BLaER1 treated with 17β-estradiol and CSF1 and Interleukin-3, amounts not matched to agents 10 nM and 100 nM (cell line): Measurements from ENCODE around the gene COBLL1.

ENCODE experiments used
- H3K27ac ChIP-seq, 11 experiments: shearing (Covaris generic); formaldehyde crosslinking; 2 replicates each; pipeline ENCODE4 v1.8.1; 2022
- H3K27me3 ChIP-seq, 11 experiments: shearing (Covaris generic); formaldehyde crosslinking; 2 replicates each; pipeline ENCODE4 v1.8.1; 2022
- H3K36me3 ChIP-seq, 11 experiments: shearing (Covaris generic); formaldehyde crosslinking; 2 replicates each; pipeline ENCODE4 v1.8.1; 2022
- H3K4me1 ChIP-seq, 10 experiments: shearing (Covaris generic); formaldehyde crosslinking; 2 replicates each; pipeline ENCODE4 v1.8.1; 2022
- H3K4me2 ChIP-seq, 11 experiments: shearing (Covaris generic); formaldehyde crosslinking; 2 replicates each; pipeline ENCODE4 v1.8.1; 2022
- H3K4me3 ChIP-seq, 10 experiments: shearing (Covaris generic); formaldehyde crosslinking; 2 replicates each; pipeline ENCODE4 v1.8.1; 2022
- H3K9ac ChIP-seq, 11 experiments: shearing (Covaris generic); formaldehyde crosslinking; 2 replicates each; pipeline ENCODE4 v1.8.1; 2022
- H3K9me3 ChIP-seq, 11 experiments: shearing (Covaris generic); formaldehyde crosslinking; replicated peaks in 1 of 11; 2 replicates each; pipeline ENCODE4 v1.8.1; 2022
- H4K20me1 ChIP-seq, 11 experiments: shearing (Covaris generic); formaldehyde crosslinking; 2 replicates each; pipeline ENCODE4 v1.8.1; 2022
- Cebpa-rat ChIP-seq, 11 experiments: shearing (Covaris generic); IDR thresholded peaks; 2 replicates each; pipeline ENCODE4 v1.8.1; 2022

Gene COBLL1

GRCh38 chr2:164703915-164704706, 137.5 kb downstream of the COBLL1 start:
- Histone ChIP-seq H3K9ac (no peak overlapping the region), H3K9me3 (no peaks in the 10 kb centered on the region), H3K4me1 (no peaks in the 10 kb centered on the region), H3K4me2 (no peak overlapping the region), H3K27me3 (no peaks in the 10 kb centered on the region), H3K4me3 (no peak overlapping the region), H3K36me3 (no peaks in the 10 kb centered on the region), H3K27ac (no peak overlapping the region), H4K20me1 (no peaks in the 10 kb centered on the region)
- TF ChIP-seq Cebpa-rat (IDR thresholded peaks at IDR 0.05), result no peak

GRCh38 chr2:164701565-164701964, 140.1 kb downstream of the COBLL1 start:
- no peak for TF ChIP-seq Cebpa-rat (IDR thresholded peaks at IDR 0.05)
- Histone ChIP-seq H3K9me3 (no peaks in the 10 kb centered on the region), H3K4me2 (no peak overlapping the region), H3K9ac (no peak overlapping the region), H3K4me1 (no peaks in the 10 kb centered on the region), H3K27me3 (no peaks in the 10 kb centered on the region), H4K20me1 (no peaks in the 10 kb centered on the region), H3K36me3 (no peaks in the 10 kb centered on the region), H3K4me3 (no peak overlapping the region), H3K27ac (no peak overlapping the region)

GRCh38 chr2:164700390-164700789, 141.2 kb downstream of the COBLL1 start:
- no peaks in the 10 kb centered on the region for H3K9me3 ChIP-seq
- H3K9ac ChIP-seq, result no peak overlapping the region
- no peak overlapping the region for H3K27ac ChIP-seq
- H3K4me3 ChIP-seq, result no peak overlapping the region
- H3K27me3 ChIP-seq, result no peaks in the 10 kb centered on the region
- H3K36me3 ChIP-seq, result no peaks in the 10 kb centered on the region
- H3K4me2 ChIP-seq, result no peak overlapping the region
- H4K20me1 ChIP-seq, result no peaks in the 10 kb centered on the region
- H3K4me1 ChIP-seq, result no peaks in the 10 kb centered on the region
- TF ChIP-seq Cebpa-rat (IDR thresholded peaks at IDR 0.05), result no peak

GRCh38 chr2:164697688-164698461, 143.7 kb downstream of the COBLL1 start:
- no peak for TF ChIP-seq Cebpa-rat (IDR thresholded peaks at IDR 0.05)
- no peak overlapping the region for H3K4me3 ChIP-seq
- no peaks in the 10 kb centered on the region for H3K9me3 ChIP-seq
- no peaks in the 10 kb centered on the region for H3K36me3 ChIP-seq
- H3K27ac ChIP-seq, result no peak overlapping the region
- H3K27me3 ChIP-seq, result no peaks in the 10 kb centered on the region
- H4K20me1 ChIP-seq, result no peaks in the 10 kb centered on the region
- no peak overlapping the region for H3K4me2 ChIP-seq
- no peaks in the 10 kb centered on the region for H3K4me1 ChIP-seq
- no peak overlapping the region for H3K9ac ChIP-seq

- H3K9ac ChIP-seq, result no peak overlapping the region
- H3K27me3 ChIP-seq, result no peaks in the 10 kb centered on the region
- no peaks in the 10 kb centered on the region for H4K20me1 ChIP-seq
- H3K4me2 ChIP-seq, result no peak overlapping the region
- no peaks in the 10 kb centered on the region for H3K36me3 ChIP-seq
- H3K4me1 ChIP-seq, result no peaks in the 10 kb centered on the region
- no peaks in the 10 kb centered on the region for H3K9me3 ChIP-seq
- no peak overlapping the region for H3K4me3 ChIP-seq
- TF ChIP-seq Cebpa-rat (IDR thresholded peaks at IDR 0.05), result no peak
- H3K27ac ChIP-seq, result no peak overlapping the region
These were observed 145.0 kb downstream of the COBLL1 start for GRCh38 chr2:164696634-164697033.

- Histone ChIP-seq H3K27me3 (no peaks in the 10 kb centered on the region), H3K4me1 (no peaks in the 10 kb centered on the region), H3K9ac (no peak overlapping the region), H4K20me1 (no peaks in the 10 kb centered on the region), H3K27ac (no peak overlapping the region), H3K4me2 (no peak overlapping the region), H3K4me3 (no peak overlapping the region), H3K9me3 (no peaks in the 10 kb centered on the region), H3K36me3 (no peaks in the 10 kb centered on the region)
- TF ChIP-seq Cebpa-rat (IDR thresholded peaks at IDR 0.05), result no peak
These were observed 147.3 kb downstream of the COBLL1 start for GRCh38 chr2:164694275-164694695.

GRCh38 chr2:164693834-164694233, 147.8 kb downstream of the COBLL1 start:
- Histone ChIP-seq H3K4me3 (no peak overlapping the region), H3K4me2 (no peak overlapping the region)

GRCh38 chr2:164693390-164693789, 148.2 kb downstream of the COBLL1 start:
- no peak overlapping the region for H3K4me2 ChIP-seq
- H3K4me1 ChIP-seq, result no peaks in the 10 kb centered on the region
- no peaks in the 10 kb centered on the region for H3K36me3 ChIP-seq
- no peaks in the 10 kb centered on the region for H4K20me1 ChIP-seq
- no peak overlapping the region for H3K9ac ChIP-seq
- no peaks in the 10 kb centered on the region for H3K27me3 ChIP-seq
- H3K4me3 ChIP-seq, result no peak overlapping the region
- H3K27ac ChIP-seq, result no peak overlapping the region
- no peak for TF ChIP-seq Cebpa-rat (IDR thresholded peaks at IDR 0.05)
- H3K9me3 ChIP-seq, result no peaks in the 10 kb centered on the region

More at GRCh38 chr2:164693834-164694233, 147.8 kb downstream of the COBLL1 start:
- H4K20me1 ChIP-seq, result no peaks in the 10 kb centered on the region
- no peaks in the 10 kb centered on the region for H3K9me3 ChIP-seq
- no peak overlapping the region for H3K27ac ChIP-seq
- H3K9ac ChIP-seq, result no peak overlapping the region
- no peak for TF ChIP-seq Cebpa-rat (IDR thresholded peaks at IDR 0.05)
- H3K27me3 ChIP-seq, result no peaks in the 10 kb centered on the region
- H3K36me3 ChIP-seq, result no peaks in the 10 kb centered on the region
- H3K4me1 ChIP-seq, result no peaks in the 10 kb centered on the region

- no peaks in the 10 kb centered on the region for H3K27me3 ChIP-seq
- no peak overlapping the region for H3K27ac ChIP-seq
- H4K20me1 ChIP-seq, result no peaks in the 10 kb centered on the region
- H3K4me3 ChIP-seq, result no peak overlapping the region
- H3K4me2 ChIP-seq, result no peak overlapping the region
- H3K9ac ChIP-seq, result no peak overlapping the region
- H3K9me3 ChIP-seq, result no peaks in the 10 kb centered on the region
- H3K4me1 ChIP-seq, result no peaks in the 10 kb centered on the region
- no peaks in the 10 kb centered on the region for H3K36me3 ChIP-seq
- no peak for TF ChIP-seq Cebpa-rat (IDR thresholded peaks at IDR 0.05)
These were observed 148.7 kb downstream of the COBLL1 start for GRCh38 chr2:164692958-164693357.

- H3K27ac ChIP-seq, result no peak overlapping the region
- H3K9ac ChIP-seq, result no peak overlapping the region
- no peaks in the 10 kb centered on the region for H3K36me3 ChIP-seq
- TF ChIP-seq Cebpa-rat (IDR thresholded peaks at IDR 0.05), result no peak
- H4K20me1 ChIP-seq, result no peaks in the 10 kb centered on the region
- no peak overlapping the region for H3K4me3 ChIP-seq
- H3K4me1 ChIP-seq, result no peaks in the 10 kb centered on the region
- no peak overlapping the region for H3K4me2 ChIP-seq
- no peaks in the 10 kb centered on the region for H3K9me3 ChIP-seq
- no peaks in the 10 kb centered on the region for H3K27me3 ChIP-seq
These were observed 149.5 kb downstream of the COBLL1 start for GRCh38 chr2:164692114-164692513.
